Activated naive CD8-positive, alpha-beta T cell treated with anti-CD3 and anti-CD28 coated beads, Interleukin-2, amount 10 ng/mL, durations not matched to agents 7 days and 5 days (primary cell): ENCODE data around the gene FAM204A. TPM values are rescaled to one million over a fixed set of nuclear protein-coding genes. Genes with fewer than 3 reads are reported as not detected.

ENCODE experiments used
- ATAC-seq: fragments of 150-1000 bp; cut with Tn5 transposase; one replicate; pipeline ENCODE4 v1.10.0; 2021; ENCODE audit warnings: low read depth, moderate library complexity
- POLR2A ChIA-PET: fragments of 350-600 bp; sonication (Branson Sonifier 250); formaldehyde crosslinking; loops from one replicate; lab custom pipeline; 2021; ENCODE audit warnings: antibody characterized with exemption; lab: Charles Lee
- DNase-seq: peaks from one replicate; pipeline ENCODE4 v3.0.0; 2021
- H3K27ac Mint-ChIP-seq: one replicate; pipeline ENCODE4 v1.8.0; 2022; ENCODE audit warnings: mild to moderate bottlenecking, mixed read lengths
- H3K27me3 Mint-ChIP-seq: one replicate; pipeline ENCODE4 v1.8.0; 2022; ENCODE audit warnings: mild to moderate bottlenecking, moderate library complexity, mixed read lengths
- H3K36me3 Mint-ChIP-seq: one replicate; pipeline ENCODE4 v1.8.0; 2021; ENCODE audit warnings: mild to moderate bottlenecking, mixed read lengths
- H3K4me1 Mint-ChIP-seq: one replicate; pipeline ENCODE4 v1.8.0; 2021; ENCODE audit warnings: mixed read lengths
- H3K4me3 Mint-ChIP-seq: one replicate; pipeline ENCODE4 v1.8.0; 2022; ENCODE audit warnings: mild to moderate bottlenecking, moderate library complexity, mixed read lengths
- H3K9me3 Mint-ChIP-seq: one replicate; pipeline ENCODE4 v1.8.0; 2021; ENCODE audit warnings: mixed read lengths
- total RNA-seq, 2 experiments: library from RNA; stranded (reverse); gene quantifications; one replicate each; pipeline ENCODE4 v1.2.3, GENCODE V29; 2021

The FAM204A gene
- total RNA-seq, 2 experiments from 2014 or later = 49.5 to 51.3 TPM

- Mint-ChIP-seq H3K4me3 (no peak overlapping the region), H3K4me1 (no peaks in the 10 kb centered on the region), H3K27me3 (no peaks in the 10 kb centered on the region), H3K9me3 (no peaks in the 10 kb centered on the region), H3K36me3 (peaks cover 5% of the 10 kb centered on the region), H3K27ac (no peak overlapping the region)
- ATAC-seq (no peak), DNase-seq (no peak)
- POLR2A ChIA-PET = no interaction called here
Measured at GRCh38 chr10:118314882-118315281, 27.2 kb downstream of the FAM204A start.

DNA sequence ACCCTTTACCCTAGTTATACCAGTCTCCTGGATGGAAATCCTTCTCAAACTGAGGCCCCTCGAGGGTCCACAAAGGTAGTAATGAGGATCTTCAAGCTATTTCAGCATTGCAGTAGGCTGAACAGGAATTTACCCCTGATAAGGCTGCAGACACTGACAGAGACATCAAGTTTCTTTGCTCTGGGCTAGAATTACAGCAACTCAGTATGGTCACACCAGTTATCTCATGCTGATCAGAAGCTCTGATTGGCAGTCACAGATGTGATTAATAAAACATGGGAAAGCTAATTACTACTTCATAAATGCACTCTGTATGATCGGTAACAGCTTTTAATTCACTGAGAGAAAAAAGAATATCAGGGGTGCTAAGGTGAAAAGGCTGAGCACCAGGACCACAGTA is 30.6 kb downstream of the FAM204A start:
- ATAC-seq (no peak), DNase-seq (no peak)
- POLR2A ChIA-PET = no interaction called here
- H3K9me3 Mint-ChIP-seq = no peaks in the 10 kb centered on the region
- H3K4me3 Mint-ChIP-seq = no peak overlapping the region
- H3K4me1 Mint-ChIP-seq = no peaks in the 10 kb centered on the region
- H3K27me3 Mint-ChIP-seq = no peaks in the 10 kb centered on the region
- H3K36me3 Mint-ChIP-seq = peaks cover 8% of the 10 kb centered on the region
- H3K27ac Mint-ChIP-seq = no peak overlapping the region

GRCh38 chr10:118310822-118311221 is 31.3 kb downstream of the FAM204A start:
- no peaks in the 10 kb centered on the region for H3K4me1 Mint-ChIP-seq
- H3K4me3 Mint-ChIP-seq = no peak overlapping the region
- H3K36me3 Mint-ChIP-seq = peaks cover 12% of the 10 kb centered on the region
- H3K9me3 Mint-ChIP-seq = no peaks in the 10 kb centered on the region
- no peak for ATAC-seq
- POLR2A ChIA-PET = no interaction called here
- H3K27ac Mint-ChIP-seq = no peak overlapping the region
- DNase-seq = no peak
- no peaks in the 10 kb centered on the region for H3K27me3 Mint-ChIP-seq

GRCh38 chr10:118309911-118310310 is 32.2 kb downstream of the FAM204A start:
- ATAC-seq (no peak), DNase-seq (no peak)
- Mint-ChIP-seq H3K27me3 (no peaks in the 10 kb centered on the region), H3K4me1 (no peaks in the 10 kb centered on the region), H3K4me3 (no peak overlapping the region), H3K9me3 (no peaks in the 10 kb centered on the region), H3K36me3 (peaks cover 15% of the 10 kb centered on the region), H3K27ac (no peak overlapping the region)
- POLR2A ChIA-PET = no interaction called here

- Mint-ChIP-seq H3K36me3 (peaks cover 17% of the 10 kb centered on the region), H3K27me3 (no peaks in the 10 kb centered on the region), H3K27ac (no peak overlapping the region), H3K4me1 (no peaks in the 10 kb centered on the region), H3K4me3 (no peak overlapping the region), H3K9me3 (no peaks in the 10 kb centered on the region)
- DNase-seq (no peak), ATAC-seq (no peak)
- POLR2A ChIA-PET = no interaction called here
Measured at GRCh38 chr10:118308664-118309063, 33.5 kb downstream of the FAM204A start.

DNA sequence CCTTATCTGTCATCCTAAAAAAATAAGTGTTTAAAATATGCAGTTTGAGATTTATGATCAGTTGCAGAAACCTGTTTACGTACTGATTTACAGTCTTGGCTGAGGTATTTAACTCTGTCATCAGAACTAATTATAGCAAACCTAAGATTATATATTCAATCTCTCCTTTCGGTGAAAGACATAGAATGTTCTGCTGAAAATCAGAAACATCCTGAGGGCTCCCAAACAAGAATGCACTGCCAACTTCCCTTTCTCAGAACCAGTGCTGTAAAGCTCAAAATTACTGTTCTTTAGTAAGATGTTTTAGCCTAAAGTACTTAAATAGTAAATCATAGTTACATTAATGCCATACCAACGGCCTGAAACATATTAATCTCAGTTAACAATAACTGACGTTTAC is 34.3 kb downstream of the FAM204A start:
- H3K9me3 Mint-ChIP-seq = no peaks in the 10 kb centered on the region
- ATAC-seq (no peak), DNase-seq (no peak)
- peaks cover 15% of the 10 kb centered on the region for H3K36me3 Mint-ChIP-seq
- no peaks in the 10 kb centered on the region for H3K4me1 Mint-ChIP-seq
- POLR2A ChIA-PET = no interaction called here
- no peak overlapping the region for H3K4me3 Mint-ChIP-seq
- H3K27ac Mint-ChIP-seq = no peak overlapping the region
- no peaks in the 10 kb centered on the region for H3K27me3 Mint-ChIP-seq

DNA sequence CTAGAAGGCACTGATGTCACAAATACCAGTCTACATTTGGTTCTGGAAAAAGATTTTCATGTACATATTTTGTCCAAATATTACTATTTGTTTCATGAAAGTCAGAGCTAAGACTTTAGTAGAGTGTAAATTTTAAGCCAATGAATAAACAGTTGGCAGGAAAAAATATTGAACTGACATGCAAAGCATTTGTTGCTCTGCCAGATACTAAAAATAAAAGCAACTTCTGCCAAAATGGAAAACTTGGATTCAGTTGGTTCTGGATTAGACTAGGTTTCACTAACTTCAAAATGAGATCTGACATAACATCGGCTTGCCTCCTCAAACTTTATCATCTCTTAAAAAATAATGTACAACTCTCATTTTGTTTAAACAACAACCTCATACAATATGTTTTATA is 34.9 kb downstream of the FAM204A start:
- no peak for DNase-seq
- H3K4me3 Mint-ChIP-seq = no peak overlapping the region
- no peaks in the 10 kb centered on the region for H3K9me3 Mint-ChIP-seq
- H3K27ac Mint-ChIP-seq = no peak overlapping the region
- no peak for ATAC-seq
- no peaks in the 10 kb centered on the region for H3K27me3 Mint-ChIP-seq
- no peaks in the 10 kb centered on the region for H3K4me1 Mint-ChIP-seq
- peaks cover 15% of the 10 kb centered on the region for H3K36me3 Mint-ChIP-seq
- POLR2A ChIA-PET = no interaction called here

GRCh38 chr10:118305730-118306129 is 36.4 kb downstream of the FAM204A start:
- no peak for DNase-seq
- peaks cover 15% of the 10 kb centered on the region for H3K36me3 Mint-ChIP-seq
- ATAC-seq = no peak
- H3K4me3 Mint-ChIP-seq = no peak overlapping the region
- H3K9me3 Mint-ChIP-seq = no peaks in the 10 kb centered on the region
- no peak overlapping the region for H3K27ac Mint-ChIP-seq
- H3K4me1 Mint-ChIP-seq = no peaks in the 10 kb centered on the region
- POLR2A ChIA-PET = no interaction called here
- H3K27me3 Mint-ChIP-seq = no peaks in the 10 kb centered on the region

DNA sequence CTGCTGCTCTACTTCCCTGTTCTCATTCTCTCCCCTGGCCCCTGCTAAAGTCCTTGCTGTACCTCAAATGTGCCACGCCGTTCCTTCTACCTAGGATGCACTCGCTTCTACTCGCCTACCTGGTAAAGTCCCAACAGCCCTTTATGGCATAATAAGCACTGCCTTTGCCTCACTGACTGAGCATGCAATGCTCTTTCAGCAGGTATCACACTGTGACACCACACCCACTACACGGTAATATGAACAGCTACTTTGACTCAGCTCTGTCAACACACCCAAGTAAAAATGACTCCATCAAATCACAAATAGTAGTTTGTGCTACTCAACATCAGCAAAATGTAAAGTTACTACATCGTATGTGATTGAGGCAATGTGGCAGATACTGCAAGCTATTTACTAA is 37.6 kb downstream of the FAM204A start:
- peaks cover 13% of the 10 kb centered on the region for H3K36me3 Mint-ChIP-seq
- POLR2A ChIA-PET = no interaction called here
- no peak overlapping the region for H3K4me3 Mint-ChIP-seq
- no peaks in the 10 kb centered on the region for H3K27me3 Mint-ChIP-seq
- no peaks in the 10 kb centered on the region for H3K9me3 Mint-ChIP-seq
- no peak for ATAC-seq
- H3K27ac Mint-ChIP-seq = no peak overlapping the region
- no peaks in the 10 kb centered on the region for H3K4me1 Mint-ChIP-seq
- no peak for DNase-seq

- H3K27ac Mint-ChIP-seq = no peak overlapping the region
- POLR2A ChIA-PET = no interaction called here
- no peaks in the 10 kb centered on the region for H3K4me1 Mint-ChIP-seq
- no peaks in the 10 kb centered on the region for H3K27me3 Mint-ChIP-seq
- DNase-seq (no peak), ATAC-seq (no peak)
- H3K4me3 Mint-ChIP-seq = no peak overlapping the region
- H3K36me3 Mint-ChIP-seq = peaks cover 8% of the 10 kb centered on the region
- H3K9me3 Mint-ChIP-seq = no peaks in the 10 kb centered on the region
Measured at GRCh38 chr10:118301211-118301610, 40.9 kb downstream of the FAM204A start.

GRCh38 chr10:118300320-118300719 is 41.8 kb downstream of the FAM204A start:
- Mint-ChIP-seq H3K27ac (no peak overlapping the region), H3K4me1 (no peaks in the 10 kb centered on the region), H3K36me3 (peaks cover 6% of the 10 kb centered on the region), H3K27me3 (no peaks in the 10 kb centered on the region), H3K4me3 (no peak overlapping the region), H3K9me3 (no peaks in the 10 kb centered on the region)
- POLR2A ChIA-PET = no interaction called here
- DNase-seq (no peak), ATAC-seq (no peak)

- H3K4me3 Mint-ChIP-seq = no peak overlapping the region
- DNase-seq (no peak), ATAC-seq (no peak)
- H3K27me3 Mint-ChIP-seq = peaks cover 5% of the 10 kb centered on the region
- no peak overlapping the region for H3K27ac Mint-ChIP-seq
- peaks cover 2% of the 10 kb centered on the region for H3K36me3 Mint-ChIP-seq
- no peaks in the 10 kb centered on the region for H3K9me3 Mint-ChIP-seq
- POLR2A ChIA-PET = no interaction called here
- H3K4me1 Mint-ChIP-seq = no peaks in the 10 kb centered on the region
Measured at GRCh38 chr10:118298787-118299186, 43.3 kb downstream of the FAM204A start.

DNA sequence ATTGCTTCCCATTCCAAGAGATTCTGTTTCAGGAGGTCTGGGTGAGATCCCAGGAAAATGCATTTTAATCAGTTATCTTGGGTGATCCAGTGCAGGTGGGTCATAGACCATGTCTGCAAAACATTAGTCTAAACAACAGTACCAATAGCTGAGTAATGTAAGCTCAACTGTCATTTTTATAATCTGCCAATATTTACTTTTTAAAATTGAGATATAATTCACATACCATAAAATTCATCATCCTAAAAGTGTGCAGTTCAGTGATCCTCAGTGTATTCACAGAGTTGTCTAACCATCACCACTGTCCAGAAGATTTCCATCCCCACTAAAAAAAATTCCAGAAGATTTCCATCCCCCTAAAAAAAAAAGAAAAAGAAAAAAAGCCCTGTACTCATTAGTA is 51.0 kb downstream of the FAM204A start:
- Mint-ChIP-seq H3K27ac (no peak overlapping the region), H3K4me1 (no peaks in the 10 kb centered on the region), H3K4me3 (no peak overlapping the region), H3K9me3 (no peaks in the 10 kb centered on the region), H3K36me3 (no peaks in the 10 kb centered on the region), H3K27me3 (peaks cover 36% of the 10 kb centered on the region)
- DNase-seq = no peak
- ATAC-seq = no peak
- POLR2A ChIA-PET = no interaction called here

- H3K4me3 Mint-ChIP-seq = no peak overlapping the region
- no peak overlapping the region for H3K27ac Mint-ChIP-seq
- ATAC-seq (no peak), DNase-seq (no peak)
- peaks cover 40% of the 10 kb centered on the region for H3K27me3 Mint-ChIP-seq
- H3K36me3 Mint-ChIP-seq = no peaks in the 10 kb centered on the region
- POLR2A ChIA-PET = no interaction called here
- H3K9me3 Mint-ChIP-seq = no peaks in the 10 kb centered on the region
- H3K4me1 Mint-ChIP-seq = no peaks in the 10 kb centered on the region
Measured at GRCh38 chr10:118290471-118290995, 51.6 kb downstream of the FAM204A start.
